K562 (cell line): ENCODE results near the gene GNA14. TPM values are rescaled to one million over a fixed set of nuclear protein-coding genes. Genes with fewer than 3 reads are reported as not detected.

Experiments used
- ATAC-seq: fragments of 200-7000 bp; cut with Tn5 transposase; 3 replicates; pipeline ENCODE4 v1.9.1; 2020; ENCODE audit warnings: moderate library complexity
- BruUV-seq: library from RNA; stranded (reverse); fragments of 400-500 nt; replicated peaks from 2 replicates; lab custom pipeline; 2021; lab: Mats Ljungman, UMichigan
- CTCF ChIA-PET: fragments of 300-600 bp; formaldehyde crosslinking; extraction: SDS; loops from one replicate; lab custom pipeline; 2021; ENCODE audit warnings: low intra/inter-chr PET ratio; lab: Yijun Ruan, JAX
- POLR2A ChIA-PET: fragments of 300-600, 350-650 bp; sonication (Branson Sonifier 250); formaldehyde crosslinking; extraction: SDS; loops from one replicate; lab custom pipeline; 2021; ENCODE audit warnings: antibody characterized with exemption, inconsistent platforms; lab: Yijun Ruan, JAX
- DNase-seq, 4 experiments: peaks; one replicate each; pipeline versions ENCODE4 v3.0.0 to v3.0.0-alpha.2; 2011 to 2018; ENCODE audit warnings: low spot score in 3 of 4, mixed read lengths in 3 of 4; ENCODE audit errors: extremely low read depth in 1 of 4
- FAIRE-seq: peaks from 2 replicates; lab custom pipeline; 2011; peaks lifted over from hg19 to GRCh38; lab: Jason Lieb, UNC
- H2AFZ ChIP-seq: 2 replicates; pipeline ENCODE4 v1.6.0; 2011; ENCODE audit warnings: low read depth, low read length, control low read depth, inconsistent platforms
- H3K27ac ChIP-seq: fragments of 200-600 bp; 3 replicates; pipeline ENCODE4 v1.8.0; 2011; ENCODE audit warnings: low read depth, mild to moderate bottlenecking, control low read depth, inconsistent platforms, low read length, moderate library complexity, mixed read lengths; ENCODE audit errors: extremely low read depth
- H3K27me3 ChIP-seq, 2 experiments: fragments of 300-600 bp in 1 of 2; 2 replicates in 1 of 2; 3 replicates in 1 of 2; pipeline versions ENCODE4 v1.6.0 to v1.8.0; 2011; ENCODE audit warnings: inconsistent platforms in 2 of 2, low read length in 2 of 2, mild to moderate bottlenecking in 1 of 2, mixed read lengths in 1 of 2, moderate library complexity in 1 of 2; ENCODE audit not compliant: control insufficient read depth in 2 of 2, insufficient read depth in 2 of 2
- H3K36me3 ChIP-seq: fragments of 300-600 bp; 3 replicates; pipeline ENCODE4 v1.8.0; 2011; ENCODE audit warnings: mild to moderate bottlenecking, low read length, inconsistent platforms; ENCODE audit not compliant: control insufficient read depth, insufficient read depth
- H3K4me1 ChIP-seq, 2 experiments: fragments of 200-600 bp in 1 of 2; replicated peaks in 1 of 2; 2 replicates in 1 of 2; 3 replicates in 1 of 2; pipeline versions ENCODE4 v1.5.1 to v1.8.0; 2011; ENCODE audit warnings: inconsistent platforms in 2 of 2, low read length in 2 of 2, mild to moderate bottlenecking in 1 of 2, mixed read lengths in 1 of 2, moderate library complexity in 1 of 2; ENCODE audit not compliant: control insufficient read depth in 2 of 2, insufficient read depth in 2 of 2
- H3K4me2 ChIP-seq: 2 replicates; pipeline ENCODE4 v1.6.1; 2011; ENCODE audit warnings: low read length, control low read depth, inconsistent platforms, mixed read lengths; ENCODE audit not compliant: insufficient read depth
- H3K4me3 ChIP-seq: fragments of 200-600 bp; sonication (generic), shearing (Covaris generic); 2 replicates; pipeline ENCODE4 v1.5.1; 2016; ENCODE audit warnings: control low read depth, inconsistent platforms
- H3K79me2 ChIP-seq: fragments of 200-600 bp; 3 replicates; pipeline ENCODE4 v1.8.0; 2011; ENCODE audit warnings: low read length, inconsistent platforms; ENCODE audit not compliant: control insufficient read depth, insufficient read depth
- H3K9ac ChIP-seq, 2 experiments: 2 replicates each; pipeline versions ENCODE4 v1.6.0 to v1.6.1; 2011; ENCODE audit warnings: low read depth in 2 of 2, low read length in 2 of 2, control low read depth in 1 of 2, inconsistent platforms in 1 of 2, mild to moderate bottlenecking in 1 of 2, mixed read lengths in 1 of 2; ENCODE audit not compliant: insufficient read depth in 1 of 2
- H3K9me1 ChIP-seq: one replicate; pipeline ENCODE4 v1.6.0; 2011; ENCODE audit warnings: inconsistent platforms, mild to moderate bottlenecking, low read length, moderate library complexity; ENCODE audit not compliant: control insufficient read depth, insufficient read depth
- H3K9me3 ChIP-seq: replicated peaks from 2 replicates; pipeline ENCODE4 v1.5.1; 2011; ENCODE audit warnings: low read depth, low read length, inconsistent platforms; ENCODE audit not compliant: control insufficient read depth, insufficient read depth
- H4K20me1 ChIP-seq: replicated peaks from 2 replicates; pipeline ENCODE4 v1.6.1; 2011; ENCODE audit warnings: low read length, inconsistent platforms, mixed read lengths; ENCODE audit not compliant: control insufficient read depth, insufficient read depth
- CHAMP1 ChIP-seq: fragments of 450-650 bp; IDR thresholded peaks from 2 replicates; pipeline ENCODE4 v1.6.1; 2016; ENCODE audit warnings: mild to moderate bottlenecking
- E2F5 ChIP-seq: sonication (generic); formaldehyde crosslinking; IDR thresholded peaks from 2 replicates; pipeline ENCODE4 v1.8.0; 2022; ENCODE audit warnings: mild to moderate bottlenecking, missing genetic modification reagents
- GTF2A2 ChIP-seq: IDR thresholded peaks from 2 replicates; pipeline ENCODE4 v1.6.1; 2016; ENCODE audit warnings: mild to moderate bottlenecking, missing genetic modification characterization, missing compliant biosample characterization
- MLX ChIP-seq, 2 experiments: fragments of 450-650 bp in 1 of 2; sonication (generic) in 1 of 2; formaldehyde crosslinking; conservative IDR thresholded peaks; 2 replicates each; pipeline versions ENCODE4 v1.4.0 to v1.8.1; 2020 to 2022; ENCODE audit warnings: mild to moderate bottlenecking in 1 of 2, missing genetic modification reagents in 1 of 2
- NR1H2 ChIP-seq: sonication (generic); formaldehyde crosslinking; IDR thresholded peaks from 2 replicates; pipeline ENCODE4 v1.4.0; 2020; ENCODE audit warnings: mild to moderate bottlenecking, missing genetic modification reagents
- NUFIP1 ChIP-seq: fragments of 450-650 bp; IDR thresholded peaks from 2 replicates; pipeline ENCODE4 v1.6.1; 2018; ENCODE audit not compliant: partially characterized antibody
- PHF20 ChIP-seq: fragments of 450-650 bp; IDR thresholded peaks from 2 replicates; pipeline ENCODE4 v1.6.1; 2018; ENCODE audit not compliant: partially characterized antibody
- POU5F1 ChIP-seq: fragments of 150-350 bp; IDR thresholded peaks from 2 replicates; pipeline ENCODE4 v1.6.1; 2014; ENCODE audit warnings: borderline replicate concordance, low read length, low read depth, mild to moderate bottlenecking; ENCODE audit not compliant: partially characterized antibody
- PYGO2 ChIP-seq: fragments of 450-650 bp; IDR thresholded peaks from 2 replicates; pipeline ENCODE4 v1.6.1; 2016; ENCODE audit warnings: mild to moderate bottlenecking, missing genetic modification characterization, moderate library complexity, missing compliant biosample characterization
- U2AF1 ChIP-seq: fragments of 200-400 bp; formaldehyde crosslinking; optimal IDR thresholded peaks from 2 replicates; pipeline ENCODE3; 2017; ENCODE audit warnings: mild to moderate bottlenecking, low read depth, low read length, moderate library complexity
- ZNF239 ChIP-seq: fragments of 250-450 bp; sonication (Bioruptor Pico); IDR thresholded peaks from 2 replicates; pipeline ENCODE4 v1.4.0; 2020; ENCODE audit warnings: mild to moderate bottlenecking
- ZNF274 ChIP-seq: IDR thresholded peaks from 2 replicates; pipeline ENCODE4 v1.6.1; 2011; ENCODE audit warnings: low read depth, mild to moderate bottlenecking, low read length, moderate library complexity, borderline replicate concordance
- ZNF592 ChIP-seq: fragments of 450-650 bp; IDR thresholded peaks from 2 replicates; pipeline ENCODE4 v1.6.1; 2017; ENCODE audit warnings: antibody characterized with exemption, mild to moderate bottlenecking
- WGBS: fragments of 100-300 bp; shearing (Covaris generic); methylation state at CpG from one replicate; pipeline ENCODE4 v1.1.6; 2016; ENCODE audit warnings: low coverage, mixed read lengths; ENCODE audit not compliant: insufficient coverage; ENCODE audit errors: missing lambda C conversion rate; 5-methylcytosine and 5-hydroxymethylcytosine counted together
- in situ Hi-C: fragments of 300-500 bp; cut with MboI; formaldehyde crosslinking; loops from 4 replicates; pipeline ENCODE4 v1.15.0; 2018; ENCODE audit warnings: inconsistent platforms, mixed read lengths
- intact Hi-C: fragments of 100-400 bp; cut with micrococcal nuclease; formaldehyde crosslinking; loops from 2 replicates; pipeline ENCODE4 v1.14.2; 2022
- polyA plus RNA-seq, 8 experiments: library from polyadenylated mRNA; depleted of rRNA in 4 of 8; stranded (reverse) in 5 of 8; unstranded in 3 of 8; fragments of >200 nt; fragmentation: Nextera tagmentation in 2 of 8; fragmentation: Illumina TruSeq in 1 of 8; extraction: Ambion mirVana in 2 of 8; extraction: Trizol in 1 of 8; gene quantifications; 2 replicates each; pipeline versions ENCODE4 v1.2.1 to v1.2.3, GENCODE V29; 2011 to 2014; ENCODE audit warnings: inconsistent platforms in 1 of 8, missing spikeins in 1 of 8
- total RNA-seq, 7 experiments: library from RNA; depleted of rRNA in 6 of 7; stranded (reverse); fragments of >200 nt in 6 of 7; fragmentation: Illumina TruSeq in 2 of 7; extraction: Trizol in 2 of 7; gene quantifications; 2 replicates each; pipeline versions ENCODE4 v1.2.1 to v1.2.3, GENCODE V29; 2011 to 2021; ENCODE audit warnings: low replicate concordance in 1 of 7

Gene GNA14
- total and polyA plus RNA-seq, 9 of the 15 experiments (the other 6 are each of a cell fraction or from before 2014, with no cell fraction given): 0.03 to 0.11 (median 0.03) TPM; not detected in 6

- no peaks in the 10 kb centered on the region for H3K36me3 ChIP-seq
- H3K4me3 ChIP-seq: no peak overlapping the region
- H3K27me3 ChIP-seq: peaks cover 2 to 13% of the 10 kb centered on the region in 2 experiments; a peak in 3 of 5 replicates
- 0% methylated on average over 3 of the region's 3 CpGs for WGBS
- no peaks in the 10 kb centered on the region for H4K20me1 ChIP-seq
- BruUV-seq: no TSS peak
- ChIA-PET CTCF (no interaction called here), POLR2A (no interaction called here)
- in situ Hi-C loops (no loop called here), intact Hi-C loops (loop anchor here (5.0 to 10.0 kb wide), 3 partner anchors 193 to 668 kb away; partner anchors contain the start of gene GNA14)
- no peak overlapping the region for H3K9ac ChIP-seq
- no peaks in the 10 kb centered on the region for H3K79me2 ChIP-seq
- no peak for FAIRE-seq
- DNase-seq: no peak
- H3K9me1 ChIP-seq: no peaks in the 10 kb centered on the region
- H3K9me3 ChIP-seq: no peaks in the 10 kb centered on the region
- no peak for ATAC-seq
- H3K4me1 ChIP-seq: no peaks in the 10 kb centered on the region; a peak in 1 of 5 replicates
- no peak overlapping the region for H2AFZ ChIP-seq
- no peak overlapping the region for H3K27ac ChIP-seq
- H3K4me2 ChIP-seq: no peak overlapping the region
- TF ChIP-seq MLX (CRISPR knock-in tag; conservative IDR thresholded peaks at IDR 0.05) (no peak), NUFIP1 (no peak), PHF20 (no peak), CHAMP1 (no peak), ZNF239 (no peak), PYGO2 (tag) (no peak), NR1H2 (CRISPR knock-in tag) (no peak), GTF2A2 (tag) (no peak), U2AF1 (no peak), ZNF274 (no peak), E2F5 (CRISPR knock-in tag) (no peak), ZNF592 (no peak), POU5F1 (no peak)
These were observed 193.5 kb downstream of the GNA14 start for GRCh38 chr9:77454663-77455062.
